Progenitor cell of endocrine pancreas (in vitro differentiated cells): ENCODE data around the gene C1QTNF8. TPM values are rescaled to one million over a fixed set of nuclear protein-coding genes. Genes with fewer than 3 reads are reported as not detected.

Experiments
- DNase-seq: peaks from one replicate; pipeline ENCODE4 v3.0.0; 2021; ENCODE audit warnings: low spot score; ENCODE audit not compliant: unreplicated experiment
- H3K27ac Mint-ChIP-seq: 2 replicates; pipeline ENCODE4 v1.8.0; 2021; ENCODE audit warnings: mild to moderate bottlenecking, moderate library complexity, mixed read lengths
- H3K27me3 Mint-ChIP-seq: 2 replicates; pipeline ENCODE4 v1.8.0; 2021; ENCODE audit warnings: mixed read lengths
- H3K36me3 Mint-ChIP-seq: 2 replicates; pipeline ENCODE4 v1.8.0; 2022; ENCODE audit warnings: mixed read lengths; ENCODE audit not compliant: insufficient read depth
- H3K4me1 Mint-ChIP-seq: 2 replicates; pipeline ENCODE4 v1.8.0; 2021; ENCODE audit warnings: low read depth, mixed read lengths
- H3K4me3 Mint-ChIP-seq: 2 replicates; pipeline ENCODE4 v1.8.0; 2021; ENCODE audit warnings: low read depth, mild to moderate bottlenecking, moderate library complexity, mixed read lengths
- H3K9me3 Mint-ChIP-seq: 2 replicates; pipeline ENCODE4 v1.8.0; 2021; ENCODE audit warnings: low read depth, mixed read lengths
- total RNA-seq: library from RNA; stranded (reverse); gene quantifications from 2 replicates; pipeline ENCODE4 v1.2.1, GENCODE V29; 2021
- TF ChIP-seq, protein P1 (sequence below): fragments of 200-600 bp; sonication (generic); IDR thresholded peaks from one replicate; pipeline ENCODE4 v1.5.0; 2021; ENCODE audit warnings: antibody characterized with exemption, mild to moderate bottlenecking; ENCODE audit not compliant: unreplicated experiment

The C1QTNF8 gene
- total RNA-seq, 1 donor from 2014 or later = not detected

DNA sequence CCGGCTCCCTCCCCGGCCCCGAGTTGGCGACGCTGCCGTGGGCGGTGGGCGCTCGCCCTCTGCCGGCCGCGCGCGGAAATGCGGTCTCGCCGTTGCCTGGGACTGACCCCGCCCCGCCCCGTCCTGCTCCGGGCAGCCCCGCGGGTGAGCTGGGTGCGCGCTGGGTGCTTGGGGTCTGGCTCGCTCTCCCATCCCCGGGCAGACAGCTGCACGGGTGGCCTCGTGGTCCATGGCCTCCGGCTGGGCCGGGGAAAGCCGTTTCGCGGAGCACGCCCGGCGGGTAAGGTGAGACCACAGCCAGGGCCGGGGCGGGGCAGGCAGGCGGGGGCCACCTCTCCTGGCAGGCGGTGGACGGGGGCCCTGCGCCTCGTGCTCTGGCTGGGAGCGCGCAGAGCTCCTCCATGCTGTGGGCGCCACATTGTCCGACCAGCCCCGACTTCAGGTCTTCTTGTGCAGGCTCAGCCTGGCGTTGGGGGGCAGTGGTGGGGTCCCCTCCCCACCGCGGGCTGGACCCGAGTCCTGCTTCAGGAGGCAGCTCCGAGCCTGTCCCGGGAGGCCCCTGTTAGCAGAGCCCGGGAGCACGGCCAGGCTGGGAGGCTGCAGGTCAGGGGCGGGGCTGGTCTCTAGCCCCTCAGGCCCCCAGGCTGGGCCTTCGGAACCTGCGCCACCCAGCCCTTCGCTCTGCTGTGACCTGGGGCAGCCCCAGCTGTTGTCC, 7.0 kb upstream of the C1QTNF8 start:
- DNase-seq = peak; percentile 76

DNA sequence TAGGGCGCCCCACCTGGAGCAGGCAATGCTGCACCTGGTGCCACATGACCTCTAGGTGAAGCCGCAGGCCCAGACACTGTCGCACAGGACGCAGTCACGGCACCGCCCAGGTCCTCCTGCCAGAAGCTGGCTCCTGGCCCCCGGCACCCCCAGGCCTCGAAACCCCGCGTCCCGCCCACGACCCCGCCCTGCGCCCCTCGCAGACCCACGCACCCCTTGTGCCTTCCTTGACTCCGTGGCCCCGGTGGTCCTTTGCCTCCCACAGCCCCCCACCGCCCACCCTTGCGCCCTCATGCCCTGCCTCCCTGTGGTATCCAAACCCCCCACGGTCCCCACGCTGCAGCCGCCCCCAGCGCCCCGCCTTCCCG, 6.3 kb upstream of the C1QTNF8 start:
- DNase-seq = no peak
- no peak overlapping the region for H3K27ac Mint-ChIP-seq

More for the DNA sequence above, 7.0 kb upstream of the C1QTNF8 start:
- H3K27ac Mint-ChIP-seq = no peak overlapping the region
- H3K36me3 Mint-ChIP-seq = no peaks in the 10 kb centered on the region
- no peak overlapping the region for H3K4me3 Mint-ChIP-seq
- TF ChIP-seq, protein P1, sequence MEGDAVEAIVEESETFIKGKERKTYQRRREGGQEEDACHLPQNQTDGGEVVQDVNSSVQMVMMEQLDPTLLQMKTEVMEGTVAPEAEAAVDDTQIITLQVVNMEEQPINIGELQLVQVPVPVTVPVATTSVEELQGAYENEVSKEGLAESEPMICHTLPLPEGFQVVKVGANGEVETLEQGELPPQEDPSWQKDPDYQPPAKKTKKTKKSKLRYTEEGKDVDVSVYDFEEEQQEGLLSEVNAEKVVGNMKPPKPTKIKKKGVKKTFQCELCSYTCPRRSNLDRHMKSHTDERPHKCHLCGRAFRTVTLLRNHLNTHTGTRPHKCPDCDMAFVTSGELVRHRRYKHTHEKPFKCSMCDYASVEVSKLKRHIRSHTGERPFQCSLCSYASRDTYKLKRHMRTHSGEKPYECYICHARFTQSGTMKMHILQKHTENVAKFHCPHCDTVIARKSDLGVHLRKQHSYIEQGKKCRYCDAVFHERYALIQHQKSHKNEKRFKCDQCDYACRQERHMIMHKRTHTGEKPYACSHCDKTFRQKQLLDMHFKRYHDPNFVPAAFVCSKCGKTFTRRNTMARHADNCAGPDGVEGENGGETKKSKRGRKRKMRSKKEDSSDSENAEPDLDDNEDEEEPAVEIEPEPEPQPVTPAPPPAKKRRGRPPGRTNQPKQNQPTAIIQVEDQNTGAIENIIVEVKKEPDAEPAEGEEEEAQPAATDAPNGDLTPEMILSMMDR = peak; percentile 69
- peaks cover 10% of the 10 kb centered on the region for H3K27me3 Mint-ChIP-seq
- peaks cover 1% of the 10 kb centered on the region for H3K4me1 Mint-ChIP-seq
- H3K9me3 Mint-ChIP-seq = no peaks in the 10 kb centered on the region

DNA sequence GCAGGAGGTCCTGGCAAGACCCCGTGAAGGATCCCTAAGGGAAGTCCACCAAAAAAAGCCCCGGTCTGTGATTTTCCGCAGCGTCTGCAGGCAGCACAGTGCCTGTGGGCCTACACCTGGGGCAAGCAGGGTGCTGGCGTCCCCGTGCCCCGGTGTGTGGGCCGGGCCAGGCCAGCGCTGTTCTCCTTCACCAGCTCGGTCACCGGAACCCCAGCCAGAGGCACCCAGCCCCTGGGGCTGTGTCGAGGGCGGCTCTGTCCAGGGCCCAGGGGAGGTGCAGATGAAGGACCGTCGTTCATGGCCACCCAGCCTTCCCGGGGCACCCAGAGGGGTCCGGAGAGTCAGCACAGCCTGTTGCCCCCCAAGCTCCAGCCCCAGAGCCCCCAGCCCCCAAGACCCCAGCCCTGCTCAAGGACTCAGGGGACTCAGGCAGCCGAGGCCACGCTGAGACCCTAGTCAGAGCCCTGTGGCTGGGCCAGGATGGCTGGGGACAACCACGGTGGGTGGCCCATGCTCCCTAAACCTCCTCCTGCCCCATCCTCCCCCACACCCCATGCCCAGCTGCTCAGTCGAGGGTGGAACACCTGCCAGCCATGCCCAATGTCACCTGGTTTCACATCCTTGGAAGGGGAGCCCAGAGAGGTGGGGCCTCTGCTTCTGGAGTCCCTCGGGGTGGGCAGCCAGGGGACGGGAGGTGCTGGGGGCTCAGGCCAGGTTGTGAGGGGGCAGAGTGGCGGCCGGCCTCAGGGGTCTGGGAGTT, 5.7 kb upstream of the C1QTNF8 start:
- peaks cover 10% of the 10 kb centered on the region for H3K27me3 Mint-ChIP-seq
- H3K36me3 Mint-ChIP-seq = no peaks in the 10 kb centered on the region
- no peak overlapping the region for H3K4me3 Mint-ChIP-seq
- DNase-seq = no peak
- TF ChIP-seq, protein P1 = no peak
- no peaks in the 10 kb centered on the region for H3K9me3 Mint-ChIP-seq
- peaks cover 1% of the 10 kb centered on the region for H3K4me1 Mint-ChIP-seq
- H3K27ac Mint-ChIP-seq = no peak overlapping the region

More for the DNA sequence above, 6.3 kb upstream of the C1QTNF8 start:
- H3K36me3 Mint-ChIP-seq = no peaks in the 10 kb centered on the region
- TF ChIP-seq, protein P1 = no peak
- H3K27me3 Mint-ChIP-seq = peaks cover 10% of the 10 kb centered on the region
- H3K4me3 Mint-ChIP-seq = no peak overlapping the region
- H3K4me1 Mint-ChIP-seq = peaks cover 1% of the 10 kb centered on the region
- no peaks in the 10 kb centered on the region for H3K9me3 Mint-ChIP-seq

DNA sequence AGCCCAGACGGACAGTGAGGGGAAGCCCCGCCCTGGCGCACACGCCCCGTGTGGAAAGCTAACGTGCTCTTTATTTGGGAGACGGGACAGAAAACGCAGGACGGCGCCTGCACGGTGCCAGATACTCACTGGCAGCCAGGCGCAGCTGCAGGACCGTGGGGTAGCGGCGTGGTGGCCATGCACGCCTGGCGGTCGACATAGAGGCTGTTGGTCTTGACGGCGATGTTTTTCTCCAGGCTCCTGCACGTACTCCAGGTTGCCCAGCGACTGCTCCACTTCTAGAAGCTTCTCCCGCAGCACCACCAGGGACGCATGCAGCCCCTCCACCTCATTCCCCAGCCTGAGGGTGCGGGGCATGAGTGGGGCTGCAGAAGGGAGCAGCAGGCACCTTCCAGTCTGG, 5.1 kb upstream of the C1QTNF8 start:
- no peaks in the 10 kb centered on the region for H3K36me3 Mint-ChIP-seq
- H3K4me1 Mint-ChIP-seq = peaks cover 1% of the 10 kb centered on the region
- TF ChIP-seq, protein P1 = no peak
- H3K9me3 Mint-ChIP-seq = no peaks in the 10 kb centered on the region
- peaks cover 10% of the 10 kb centered on the region for H3K27me3 Mint-ChIP-seq
- no peak for DNase-seq
- H3K27ac Mint-ChIP-seq = no peak overlapping the region
- H3K4me3 Mint-ChIP-seq = no peak overlapping the region

DNA sequence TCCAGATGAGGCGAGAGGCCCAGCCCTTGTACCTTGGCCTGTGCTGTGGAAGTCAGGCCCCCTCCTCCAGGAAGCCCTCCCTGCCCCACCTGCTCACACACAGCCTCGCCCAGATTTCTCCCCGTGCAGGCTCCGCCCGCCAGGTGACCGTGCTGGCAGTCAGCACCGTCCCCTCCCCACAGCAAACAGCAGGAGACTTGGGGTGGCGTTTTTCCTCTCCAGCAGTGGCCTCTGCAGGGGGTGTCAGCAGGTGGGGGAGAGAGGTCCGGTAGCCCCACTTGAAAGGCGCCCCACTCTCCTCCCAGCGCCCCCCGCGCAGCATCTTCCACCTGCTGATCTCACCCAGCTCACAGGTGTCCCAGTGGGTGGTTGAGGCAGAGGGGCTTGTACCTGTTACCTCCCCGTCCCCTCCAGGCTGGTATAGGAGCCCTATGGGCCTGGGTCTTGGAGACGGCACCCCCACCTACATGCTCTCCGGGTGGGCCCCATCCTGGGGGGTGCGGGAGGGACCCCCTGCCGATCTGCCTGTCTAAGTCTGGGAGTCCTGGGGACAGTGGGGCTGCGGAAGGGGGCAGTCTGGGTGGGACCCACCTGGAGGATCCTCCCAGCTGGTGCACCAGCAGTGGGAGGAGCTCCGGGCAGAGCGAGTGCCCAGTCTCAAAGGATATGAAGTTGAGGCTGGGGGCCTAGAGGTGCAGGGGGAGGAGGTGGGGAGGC, 4.2 kb upstream of the C1QTNF8 start:
- TF ChIP-seq, protein P1 = no peak
- H3K36me3 Mint-ChIP-seq = no peaks in the 10 kb centered on the region

More for the DNA sequence above, 4.2 kb upstream of the C1QTNF8 start:
- Mint-ChIP-seq H3K4me3 (no peak overlapping the region), H3K27me3 (peaks cover 10% of the 10 kb centered on the region), H3K27ac (no peak overlapping the region), H3K4me1 (peaks cover 1% of the 10 kb centered on the region), H3K9me3 (no peaks in the 10 kb centered on the region)
- DNase-seq = no peak
